Adrenal gland (tissue), 5 donors: Measurements from ENCODE around the gene RNF31.

Experiments
- POLR2A ChIP-seq, 2 donors: fragments of 450-650 bp; IDR thresholded peaks; one replicate each; pipeline ENCODE4 v1.6.1; 2017; ENCODE audit warnings: antibody characterized with exemption in 2 of 2, mild to moderate bottlenecking in 2 of 2, moderate library complexity in 1 of 2
- TF ChIP-seq, protein P1 (sequence below), 6 experiments: fragments of 450-650 bp in 4 of 6; fragments of 200-600 bp in 2 of 6; sonication (generic) in 1 of 6; IDR thresholded peaks; 1 replicate in 5 of 6; 2 replicates in 1 of 6; pipeline versions ENCODE4 v1.5.1 to v1.8.0; 2016 to 2021; ENCODE audit warnings: antibody characterized with exemption in 6 of 6, mild to moderate bottlenecking in 2 of 6, moderate library complexity in 1 of 6
- donor health status: DM: no; HTN: no; CAD: no.

DNA sequence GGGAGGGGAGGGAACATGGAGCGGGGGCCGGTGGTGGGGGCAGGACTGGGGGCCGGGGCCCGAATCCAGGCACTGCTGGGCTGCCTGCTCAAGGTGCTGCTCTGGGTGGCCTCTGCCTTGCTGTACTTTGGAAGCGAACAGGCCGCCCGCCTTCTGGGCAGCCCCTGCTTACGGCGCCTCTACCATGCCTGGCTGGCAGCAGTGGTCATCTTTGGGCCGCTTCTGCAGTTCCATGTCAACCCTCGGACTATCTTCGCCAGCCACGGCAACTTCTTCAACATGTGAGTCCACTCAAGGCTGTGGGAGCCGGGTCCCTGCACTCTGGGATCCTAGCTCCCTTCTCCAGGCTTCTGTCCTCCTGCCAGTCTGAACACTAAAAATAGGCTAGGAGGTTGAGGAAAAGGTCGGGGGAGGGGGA is 15.7 kb upstream of the RNF31 start:
- TF ChIP-seq POLR2A (IDR thresholded peaks at IDR 0.05): no peak
- TF ChIP-seq, protein P1, sequence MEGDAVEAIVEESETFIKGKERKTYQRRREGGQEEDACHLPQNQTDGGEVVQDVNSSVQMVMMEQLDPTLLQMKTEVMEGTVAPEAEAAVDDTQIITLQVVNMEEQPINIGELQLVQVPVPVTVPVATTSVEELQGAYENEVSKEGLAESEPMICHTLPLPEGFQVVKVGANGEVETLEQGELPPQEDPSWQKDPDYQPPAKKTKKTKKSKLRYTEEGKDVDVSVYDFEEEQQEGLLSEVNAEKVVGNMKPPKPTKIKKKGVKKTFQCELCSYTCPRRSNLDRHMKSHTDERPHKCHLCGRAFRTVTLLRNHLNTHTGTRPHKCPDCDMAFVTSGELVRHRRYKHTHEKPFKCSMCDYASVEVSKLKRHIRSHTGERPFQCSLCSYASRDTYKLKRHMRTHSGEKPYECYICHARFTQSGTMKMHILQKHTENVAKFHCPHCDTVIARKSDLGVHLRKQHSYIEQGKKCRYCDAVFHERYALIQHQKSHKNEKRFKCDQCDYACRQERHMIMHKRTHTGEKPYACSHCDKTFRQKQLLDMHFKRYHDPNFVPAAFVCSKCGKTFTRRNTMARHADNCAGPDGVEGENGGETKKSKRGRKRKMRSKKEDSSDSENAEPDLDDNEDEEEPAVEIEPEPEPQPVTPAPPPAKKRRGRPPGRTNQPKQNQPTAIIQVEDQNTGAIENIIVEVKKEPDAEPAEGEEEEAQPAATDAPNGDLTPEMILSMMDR (IDR thresholded peaks at IDR 0.05): no peak
